HG03103 (cell line): ENCODE measurements around the gene ZNF609.
"Not testable (repeated sequence)": the region's sequence is repeated elsewhere in the genome, so short reads cannot be mapped to it uniquely, and the experiment has no call there.

ENCODE experiments used
- ATAC-seq: cut with Tn5 transposase; IDR thresholded peaks from one replicate; pipeline ENCODE4 v1.9.1; 2021; ENCODE audit warnings: low read depth; ENCODE audit not compliant: unreplicated experiment

Gene ZNF609

GRCh38 chr15:64580696-64581407, 120.5 kb downstream of the ZNF609 start:
- ATAC-seq = no peak

GRCh38 chr15:64581408-64581761, 121.0 kb downstream of the ZNF609 start:
- ATAC-seq = no peak

GRCh38 chr15:64582202-64582601, 121.8 kb downstream of the ZNF609 start:
- ATAC-seq = no peak

- no peak for ATAC-seq
These were observed 123.1 kb downstream of the ZNF609 start for GRCh38 chr15:64583519-64583918.

GRCh38 chr15:64583983-64584382, 123.6 kb downstream of the ZNF609 start:
- no peak for ATAC-seq

- no peak for ATAC-seq
These were observed 126.0 kb downstream of the ZNF609 start for GRCh38 chr15:64586259-64586870.

GRCh38 chr15:64586984-64587383, 126.6 kb downstream of the ZNF609 start:
- no peak for ATAC-seq

GRCh38 chr15:64589435-64590084, 129.2 kb downstream of the ZNF609 start:
- no peak for ATAC-seq

- ATAC-seq = not testable (repeated sequence)
These were observed 132.5 kb downstream of the ZNF609 start for GRCh38 chr15:64592845-64593244.

- no peak for ATAC-seq
These were observed 136.5 kb downstream of the ZNF609 start for GRCh38 chr15:64596701-64597476.

GRCh38 chr15:64597477-64597822, 137.1 kb downstream of the ZNF609 start:
- ATAC-seq = no peak

- no peak for ATAC-seq
These were observed 138.8 kb downstream of the ZNF609 start for GRCh38 chr15:64599226-64599625.

- no peak for ATAC-seq
These were observed 139.3 kb downstream of the ZNF609 start for GRCh38 chr15:64599716-64600115.

- no peak for ATAC-seq
These were observed 140.4 kb downstream of the ZNF609 start for GRCh38 chr15:64600794-64601193.

- no peak for ATAC-seq
These were observed 143.9 kb downstream of the ZNF609 start for GRCh38 chr15:64604319-64604718.

GRCh38 chr15:64607416-64607815, 147.0 kb downstream of the ZNF609 start:
- ATAC-seq = not testable (repeated sequence)

- ATAC-seq = no peak
These were observed 150.0 kb downstream of the ZNF609 start for GRCh38 chr15:64610257-64610919.

GRCh38 chr15:64611085-64611725, 150.8 kb downstream of the ZNF609 start:
- no peak for ATAC-seq

- no peak for ATAC-seq
These were observed 154.1 kb downstream of the ZNF609 start for GRCh38 chr15:64614519-64614918.

GRCh38 chr15:64617727-64618126, 157.3 kb downstream of the ZNF609 start:
- ATAC-seq = no peak
